Upper lobe of right lung (tissue), 1 donor: Measurements from ENCODE around the gene GCC2. TPM values are rescaled to one million over a fixed set of nuclear protein-coding genes. Genes with fewer than 3 reads are reported as not detected.
"Not testable (repeated sequence)": the region's sequence is repeated elsewhere in the genome, so short reads cannot be mapped to it uniquely, and the experiment has no call there.

Experiments used
- ATAC-seq: fragments of 200-7000 bp; cut with Tn5 transposase; one replicate; pipeline ENCODE4 v1.9.1; 2020; ENCODE audit warnings: mild to moderate bottlenecking, moderate library complexity
- DNase-seq: peaks from one replicate; pipeline ENCODE4 v3.0.0-alpha.2; 2020
- H3K27ac ChIP-seq: fragments of 200-600 bp; one replicate; pipeline ENCODE4 v1.8.0; 2022
- H3K27me3 ChIP-seq: fragments of 200-600 bp; one replicate; pipeline ENCODE4 v1.8.0; 2022; ENCODE audit warnings: mild to moderate bottlenecking
- H3K36me3 ChIP-seq: fragments of 200-600 bp; one replicate; pipeline ENCODE4 v1.8.0; 2022
- H3K4me1 ChIP-seq: fragments of 200-600 bp; one replicate; pipeline ENCODE4 v1.8.0; 2022
- H3K4me3 ChIP-seq: fragments of 200-600 bp; one replicate; pipeline ENCODE4 v1.8.0; 2022; ENCODE audit warnings: mild to moderate bottlenecking
- H3K9me3 ChIP-seq: fragments of 200-600 bp; one replicate; pipeline ENCODE4 v1.8.0; 2022
- intact Hi-C: fragments of 100-400 bp; cut with DNase I; formaldehyde crosslinking; loops from one replicate; pipeline ENCODE4 v1.11.0; 2022
- total RNA-seq: library from RNA; stranded (reverse); fragmentation: NEBNext Ultra II Directional; extraction: Animal tissue kit (Norgen Biotek cat#: 25700); gene quantifications from one replicate; pipeline ENCODE4 v1.2.1, GENCODE V29; 2021
- TF ChIP-seq, protein P1 (sequence below): fragments of 200-600 bp; IDR thresholded peaks from one replicate; pipeline ENCODE4 v1.8.0; 2022; ENCODE audit warnings: antibody characterized with exemption
- donor health status: DM: no; HTN: yes; CAD: no; lungs with severe emphysema.

Gene GCC2
- total RNA-seq, 1 donor from 2014 or later, result 54.5 TPM

DNA sequence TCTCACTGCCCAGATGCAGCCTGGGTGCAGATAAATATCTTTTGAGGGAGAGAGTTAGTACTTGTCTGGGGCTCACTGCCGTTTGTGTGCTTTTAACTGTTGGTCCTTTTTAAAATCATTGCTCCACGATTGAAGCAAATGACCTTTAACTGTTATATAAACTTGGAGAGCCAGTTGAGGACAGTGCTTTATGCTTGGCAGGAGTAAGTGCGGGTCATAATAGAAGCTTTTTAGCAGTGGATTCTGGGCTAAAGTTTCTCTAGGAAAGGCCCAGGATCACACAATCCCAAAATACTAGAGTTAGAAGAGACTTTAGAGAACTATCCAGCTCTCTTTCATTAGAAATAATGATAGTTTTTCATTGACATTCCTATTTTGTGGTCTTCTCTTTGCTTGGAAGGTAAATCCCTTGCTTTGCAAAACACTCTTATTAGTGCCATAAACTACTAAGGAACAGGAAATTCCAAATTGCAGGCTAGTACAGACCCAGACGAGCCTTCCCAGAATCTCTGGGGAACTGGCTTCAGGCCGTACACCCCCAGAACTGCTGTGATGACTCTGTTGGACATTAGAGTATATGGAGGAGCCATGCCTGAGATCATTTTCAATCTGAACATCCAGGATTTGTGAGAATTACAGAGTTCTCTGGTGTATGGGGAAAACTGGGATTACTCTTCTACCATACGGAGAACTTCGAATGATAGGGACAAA lies 104.4 kb downstream of the GCC2 start:
- DNase-seq, result no peak

DNA sequence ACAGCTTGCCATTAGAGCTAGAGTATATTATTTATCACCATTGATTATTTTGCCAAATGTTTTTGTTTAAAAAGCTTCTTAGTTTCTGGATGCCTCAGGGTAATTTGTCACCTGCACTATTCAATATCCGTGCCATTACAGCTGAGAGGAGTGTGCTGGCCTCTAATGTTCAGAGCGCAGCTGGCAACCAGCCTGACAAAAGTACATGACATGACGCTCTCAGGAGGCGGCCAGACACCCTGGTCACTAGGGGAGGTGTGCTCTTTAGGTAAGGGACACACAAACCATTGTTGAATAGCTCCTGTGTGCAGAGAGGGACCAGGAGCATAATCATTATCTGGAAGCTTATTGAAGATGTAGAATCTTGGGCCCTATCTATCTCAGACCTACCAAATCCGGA lies 105.5 kb downstream of the GCC2 start:
- Histone ChIP-seq H3K36me3 (no peaks in the 10 kb centered on the region), H3K4me1 (peaks cover 18% of the 10 kb centered on the region), H3K27me3 (no peaks in the 10 kb centered on the region), H3K27ac (no peak overlapping the region), H3K9me3 (no peaks in the 10 kb centered on the region), H3K4me3 (no peak overlapping the region)
- DNase-seq, result no peak
- TF ChIP-seq, protein P1, sequence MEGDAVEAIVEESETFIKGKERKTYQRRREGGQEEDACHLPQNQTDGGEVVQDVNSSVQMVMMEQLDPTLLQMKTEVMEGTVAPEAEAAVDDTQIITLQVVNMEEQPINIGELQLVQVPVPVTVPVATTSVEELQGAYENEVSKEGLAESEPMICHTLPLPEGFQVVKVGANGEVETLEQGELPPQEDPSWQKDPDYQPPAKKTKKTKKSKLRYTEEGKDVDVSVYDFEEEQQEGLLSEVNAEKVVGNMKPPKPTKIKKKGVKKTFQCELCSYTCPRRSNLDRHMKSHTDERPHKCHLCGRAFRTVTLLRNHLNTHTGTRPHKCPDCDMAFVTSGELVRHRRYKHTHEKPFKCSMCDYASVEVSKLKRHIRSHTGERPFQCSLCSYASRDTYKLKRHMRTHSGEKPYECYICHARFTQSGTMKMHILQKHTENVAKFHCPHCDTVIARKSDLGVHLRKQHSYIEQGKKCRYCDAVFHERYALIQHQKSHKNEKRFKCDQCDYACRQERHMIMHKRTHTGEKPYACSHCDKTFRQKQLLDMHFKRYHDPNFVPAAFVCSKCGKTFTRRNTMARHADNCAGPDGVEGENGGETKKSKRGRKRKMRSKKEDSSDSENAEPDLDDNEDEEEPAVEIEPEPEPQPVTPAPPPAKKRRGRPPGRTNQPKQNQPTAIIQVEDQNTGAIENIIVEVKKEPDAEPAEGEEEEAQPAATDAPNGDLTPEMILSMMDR, result no peak
- no peak for ATAC-seq
- intact Hi-C loops, result no loop called here

More for the DNA sequence above, 104.4 kb downstream of the GCC2 start:
- ATAC-seq, result no peak
- intact Hi-C loops, result no loop called here
- Histone ChIP-seq H3K27ac (peak overlapping the region; percentile 42), H3K27me3 (no peaks in the 10 kb centered on the region), H3K4me3 (no peak overlapping the region), H3K9me3 (no peaks in the 10 kb centered on the region), H3K4me1 (peaks cover 20% of the 10 kb centered on the region), H3K36me3 (no peaks in the 10 kb centered on the region)
- TF ChIP-seq, protein P1, result no peak

DNA sequence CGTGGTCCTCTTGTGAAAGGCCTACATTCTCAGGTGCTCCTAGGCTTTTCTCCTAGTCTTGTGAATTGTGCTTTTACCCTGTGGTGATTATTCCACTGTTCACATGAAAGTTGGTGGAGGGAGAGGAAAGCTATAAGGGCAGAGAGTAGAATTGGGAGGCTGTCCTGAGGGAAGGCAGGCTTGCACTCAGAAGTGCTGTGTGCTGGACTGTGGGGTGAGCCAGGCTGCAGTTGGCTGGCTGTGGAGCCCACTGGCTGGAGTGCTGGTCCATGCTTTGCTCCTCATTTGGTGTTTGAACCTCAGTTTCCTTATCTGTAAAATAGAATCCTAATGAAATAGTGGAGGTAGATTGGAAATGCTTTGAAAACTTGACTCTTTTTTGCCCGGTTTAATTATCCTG lies 106.6 kb downstream of the GCC2 start:
- intact Hi-C loops, result no loop called here
- Histone ChIP-seq H3K27me3 (no peaks in the 10 kb centered on the region), H3K27ac (no peak overlapping the region), H3K4me1 (peaks cover 18% of the 10 kb centered on the region), H3K9me3 (no peaks in the 10 kb centered on the region), H3K36me3 (no peaks in the 10 kb centered on the region), H3K4me3 (no peak overlapping the region)
- TF ChIP-seq, protein P1, result no peak
- DNase-seq (no peak), ATAC-seq (no peak)

DNA sequence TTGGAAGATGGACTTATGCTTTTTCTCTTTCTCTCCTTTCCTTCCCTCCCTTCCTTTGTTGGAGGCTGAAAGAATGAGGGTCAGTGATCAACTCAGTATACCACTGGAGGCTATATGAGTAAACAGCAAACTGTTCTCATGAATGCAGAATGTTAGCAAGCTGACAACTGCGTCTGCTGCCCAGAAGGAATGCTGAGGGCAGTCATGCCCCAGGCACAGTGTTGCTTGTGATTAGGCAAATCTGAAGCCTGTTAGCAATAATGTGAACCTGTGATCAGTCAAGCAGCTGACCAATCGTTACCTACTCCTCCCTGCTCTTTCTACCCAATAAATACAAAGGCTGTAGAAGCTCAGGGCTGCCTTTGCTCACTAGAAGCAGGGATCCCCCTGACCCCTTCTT lies 107.6 kb downstream of the GCC2 start:
- H3K9me3 ChIP-seq, intact Hi-C loops, H3K27ac ChIP-seq, H3K27me3 ChIP-seq, ATAC-seq, H3K36me3 ChIP-seq, H3K4me3 ChIP-seq, DNase-seq: not testable (repeated sequence)
- H3K4me1 ChIP-seq, result peaks cover 18% of the 10 kb centered on the region

Other genes with a start within 250 kb of the GCC2 start
- gene SULT1C3, start 209.2 kb upstream of the GCC2 start, total RNA-seq, result not detected
- gene SULT1C2, start 160.3 kb upstream of the GCC2 start, total RNA-seq, result 5.8 TPM
- 11.6 TPM for gene SULT1C4, start 71.3 kb upstream of the GCC2 start, total RNA-seq
- 97.6 TPM for gene LIMS1, start 85.3 kb downstream of the GCC2 start, total RNA-seq